A549 (cell line): ENCODE measurements around the gene POGLUT2. TPM values are rescaled to one million over a fixed set of nuclear protein-coding genes. Genes with fewer than 3 reads are reported as not detected.

Experiments used
- ATAC-seq, 2 experiments: fragments of 200-7000 bp in 1 of 2; fragments of >200 bp in 1 of 2; cut with Nextera tagmentation in 1 of 2; cut with Tn5 transposase in 1 of 2; 3 replicates each; pipeline versions ENCODE4 v1.8.0 to v1.9.1; 2018 to 2020; ENCODE audit warnings: mild to moderate bottlenecking in 1 of 2, moderate library complexity in 1 of 2
- CTCF ChIA-PET: fragments of 300-600 bp; sonication (Branson Sonifier 250); formaldehyde crosslinking; extraction: SDS; loops from one replicate; lab custom pipeline; 2021; ENCODE audit warnings: antibody characterized with exemption, inconsistent platforms; lab: Yijun Ruan, JAX
- POLR2A ChIA-PET: fragments of 350-600 bp; formaldehyde crosslinking; extraction: SDS; loops from one replicate; lab custom pipeline; 2021; ENCODE audit warnings: antibody characterized with exemption, inconsistent platforms; lab: Yijun Ruan, JAX
- DNase-seq, 2 experiments: peaks; one replicate each; pipeline versions ENCODE4 v3.0.0 to v3.0.0-alpha.2; 2011 to 2016; ENCODE audit warnings: low read depth in 1 of 2, low spot score in 1 of 2
- FAIRE-seq: peaks from 2 replicates; lab custom pipeline; 2011; peaks lifted over from hg19 to GRCh38; lab: Jason Lieb, UNC
- H3K27ac ChIP-seq, 2 experiments: fragments of >200 bp; sonication (Bioruptor Twin); formaldehyde crosslinking; 3 replicates each; pipeline ENCODE4 v1.5.1; 2016 to 2017
- H3K4me1 ChIP-seq: fragments of >200 bp; sonication (Bioruptor Twin); formaldehyde crosslinking; 3 replicates; pipeline ENCODE4 v1.6.1; 2016
- H3K4me2 ChIP-seq: fragments of >200 bp; sonication (Bioruptor Twin); formaldehyde crosslinking; 3 replicates; pipeline ENCODE4 v1.6.1; 2016
- H3K4me3 ChIP-seq: fragments of >200 bp; sonication (Bioruptor Twin); formaldehyde crosslinking; 3 replicates; pipeline ENCODE4 v1.5.1; 2016
- H3K9me3 ChIP-seq: fragments of >200 bp; sonication (Bioruptor Twin); formaldehyde crosslinking; 3 replicates; pipeline ENCODE4 v1.6.1; 2016
- CBX2 ChIP-seq: fragments of 200-600 bp; sonication (generic); IDR thresholded peaks from 2 replicates; pipeline ENCODE4 v1.6.1; 2016; ENCODE audit warnings: low read depth, mild to moderate bottlenecking, borderline replicate concordance
- E2F6 ChIP-seq: IDR thresholded peaks from 2 replicates; pipeline ENCODE4 v1.6.1; 2012; ENCODE audit warnings: low read depth, borderline replicate concordance
- EHF ChIP-seq: fragments of 250-450 bp; sonication (Bioruptor Pico); IDR thresholded peaks from 2 replicates; pipeline ENCODE4 v1.5.0; 2020; ENCODE audit warnings: mild to moderate bottlenecking
- FOSB ChIP-seq: fragments of 250-450 bp; sonication (Bioruptor Pico); IDR thresholded peaks from 2 replicates; pipeline ENCODE4 v1.5.0; 2020; ENCODE audit warnings: mild to moderate bottlenecking, moderate library complexity
- FOSL2 ChIP-seq, 2 experiments: fragments of 450-650 bp in 1 of 2; fragments of >200 bp in 1 of 2; sonication (Bioruptor Twin) in 1 of 2; formaldehyde crosslinking; IDR thresholded peaks; 2 replicates each; pipeline versions ENCODE4 v1.5.0 to v1.6.1; 2016 to 2020; ENCODE audit warnings: mild to moderate bottlenecking in 1 of 2, moderate library complexity in 1 of 2
- HDAC2 ChIP-seq: fragments of 200-600 bp; sonication (generic); IDR thresholded peaks from 2 replicates; pipeline ENCODE4 v1.6.1; 2016
- HOXA7 ChIP-seq: fragments of 250-450 bp; sonication (Bioruptor Pico); IDR thresholded peaks from 2 replicates; pipeline ENCODE4 v1.5.0; 2020; ENCODE audit warnings: mild to moderate bottlenecking, moderate library complexity
- KDM5A ChIP-seq: fragments of 200-600 bp; sonication (generic); IDR thresholded peaks from 2 replicates; pipeline ENCODE4 v1.6.1; 2016; ENCODE audit warnings: antibody characterized with exemption, mild to moderate bottlenecking
- MAFK ChIP-seq: fragments of 450-650 bp; IDR thresholded peaks from 2 replicates; pipeline ENCODE4 v1.6.1; 2014; ENCODE audit not compliant: partially characterized antibody
- MAZ ChIP-seq: fragments of 150-350 bp; IDR thresholded peaks from 2 replicates; pipeline ENCODE4 v1.6.1; 2014; ENCODE audit warnings: antibody characterized with exemption, low read depth, low read length, borderline replicate concordance
- NFE2L2 ChIP-seq: fragments of 150-350 bp; conservative IDR thresholded peaks from 2 replicates; pipeline ENCODE4 v1.6.1; 2014; ENCODE audit warnings: low read length
- NPAS2 ChIP-seq: fragments of 250-450 bp; sonication (Bioruptor Pico); IDR thresholded peaks from 2 replicates; pipeline ENCODE4 v1.8.0; 2022; ENCODE audit warnings: mild to moderate bottlenecking, moderate library complexity, borderline replicate concordance
- PHF8 ChIP-seq: fragments of 200-600 bp; sonication (generic); IDR thresholded peaks from 2 replicates; pipeline ENCODE4 v1.6.1; 2016; ENCODE audit warnings: low read depth, mild to moderate bottlenecking, antibody characterized with exemption, moderate library complexity, borderline replicate concordance
- POLR2AphosphoS2 ChIP-seq: conservative IDR thresholded peaks from 2 replicates; pipeline ENCODE4 v1.6.1; 2012; ENCODE audit warnings: low read length, improper control_type of control experiment, inconsistent platforms
- RAD21 ChIP-seq, 2 experiments: fragments of >200 bp in 1 of 2; sonication (Bioruptor Twin) in 1 of 2; formaldehyde crosslinking in 1 of 2; IDR thresholded peaks in 1 of 2; conservative IDR thresholded peaks in 1 of 2; 2 replicates in 1 of 2; 3 replicates in 1 of 2; pipeline ENCODE4 v1.6.1; 2012 to 2018; ENCODE audit warnings: inconsistent platforms in 1 of 2
- RARB ChIP-seq: fragments of 250-450 bp; sonication (Bioruptor Pico); IDR thresholded peaks from 2 replicates; pipeline ENCODE4 v1.8.0; 2021; ENCODE audit warnings: mild to moderate bottlenecking, moderate library complexity
- REST ChIP-seq: fragments of 200-600 bp; sonication (generic); IDR thresholded peaks from 2 replicates; pipeline ENCODE4 v1.6.1; 2016; ENCODE audit warnings: antibody characterized with exemption, mild to moderate bottlenecking, moderate library complexity
- RNF2 ChIP-seq: fragments of 200-600 bp; sonication (generic); IDR thresholded peaks from 2 replicates; pipeline ENCODE4 v1.6.1; 2016; ENCODE audit warnings: low read depth, mild to moderate bottlenecking, antibody characterized with exemption, moderate library complexity, borderline replicate concordance
- SREBF2 ChIP-seq: fragments of 450-650 bp; IDR thresholded peaks from 2 replicates; pipeline ENCODE4 v1.6.1; 2014; ENCODE audit warnings: mild to moderate bottlenecking, moderate library complexity
- TP53 ChIP-seq: fragments of 250-450 bp; sonication (Bioruptor Pico); IDR thresholded peaks from 2 replicates; pipeline ENCODE4 v1.5.0; 2021; ENCODE audit warnings: mild to moderate bottlenecking, moderate library complexity
- ZFP36 ChIP-seq: fragments of 450-650 bp; IDR thresholded peaks from 2 replicates; pipeline ENCODE4 v1.6.1; 2014; ENCODE audit warnings: borderline replicate concordance; ENCODE audit not compliant: partially characterized antibody
- ZSCAN20 ChIP-seq: fragments of 250-450 bp; sonication (Bioruptor Pico); IDR thresholded peaks from 2 replicates; pipeline ENCODE4 v1.8.0; 2022; ENCODE audit warnings: mild to moderate bottlenecking, moderate library complexity
- whole genome bisulfite sequencing: methylation state at CpG from one replicate; pipeline ENCODE4 v1.1.6; 2017; ENCODE audit errors: missing lambda C conversion rate; 5-methylcytosine and 5-hydroxymethylcytosine counted together
- polyA plus RNA-seq, 4 experiments: library from polyadenylated mRNA; depleted of rRNA in 3 of 4; stranded (reverse); fragments of >200 nt; fragmentation: RNase III in 1 of 4; extraction: RNeasy Plus Mini Kit Qiagen cat#74134 plus additional on column Dnase treatment in 1 of 4; gene quantifications; 2 replicates in 3 of 4; 3 replicates in 1 of 4; pipeline ENCODE4 v1.2.3, GENCODE V29; 2011 to 2017
- TF ChIP-seq, protein P1 (sequence below): fragments of 250-450 bp; sonication (Bioruptor Pico); IDR thresholded peaks from 2 replicates; pipeline ENCODE4 v1.5.0; 2021; ENCODE audit warnings: mild to moderate bottlenecking, moderate library complexity, borderline replicate concordance
- TF ChIP-seq, protein P2 (sequence below): fragments of >200 bp; sonication (Bioruptor Twin); formaldehyde crosslinking; IDR thresholded peaks from 3 replicates; pipeline ENCODE4 v1.6.1; 2016

Gene POGLUT2
- polyA plus RNA-seq, 2 of the 4 experiments (the other 2 are of a cell fraction) = 5.3 to 9.1 TPM

GRCh38 chr13:102836471-102836870, 37.7 kb upstream of the POGLUT2 start:
- Histone ChIP-seq H3K4me2 (no peak overlapping the region), H3K27ac (no peak overlapping the region), H3K9me3 (no peaks in the 10 kb centered on the region), H3K4me3 (no peak overlapping the region), H3K4me1 (no peaks in the 10 kb centered on the region)
- ATAC-seq (no peak), FAIRE-seq (no peak), DNase-seq (no peak)
- 95% methylated on average over 4 of the region's 4 CpGs for WGBS
- CTCF ChIA-PET = interaction anchor here (1.7 kb wide), 1 partner anchor 245 kb away, joined by 3 read pairs; no protein-coding TSS in a partner anchor
- TF ChIP-seq EHF = no peak
- no peak for TF ChIP-seq TP53 (CRISPR knock-in tag)
- no peak for TF ChIP-seq POLR2AphosphoS2
- TF ChIP-seq, all 56 proteins: peak for 0
- POLR2A ChIA-PET = interaction anchor here (1.2 kb wide), 1 partner anchor 9 kb away, joined by 4 read pairs; the partner anchor contains the start of gene ERCC5

GRCh38 chr13:102830646-102831045, 31.9 kb upstream of the POGLUT2 start:
- WGBS = 36% methylated on average over 4 of the region's 4 CpGs
- Histone ChIP-seq H3K4me2 (no peak overlapping the region), H3K4me3 (no peak overlapping the region), H3K4me1 (0 out of 3 replicates have a peak, but pooled peaks cover 4% of the 10 kb centered on the region), H3K9me3 (no peaks in the 10 kb centered on the region), H3K27ac (no peak overlapping the region)
- DNase-seq (no peak), ATAC-seq (no peak), FAIRE-seq (no peak)
- CTCF ChIA-PET = interaction anchor here (1.4 kb wide), 1 partner anchor 17 kb away, joined by 4 read pairs; no protein-coding TSS in a partner anchor
- POLR2A ChIA-PET = interaction anchor here (1.9 kb wide), 1 partner anchor 15 kb away, joined by 5 read pairs; the partner anchor contains the start of gene ERCC5
- TF ChIP-seq RARB (CRISPR knock-in tag) = no peak
- TF ChIP-seq NPAS2 = no peak
- no peak for TF ChIP-seq FOSL2 (IDR thresholded peaks at IDR 0.05)
- TF ChIP-seq FOSL2 (CRISPR knock-in tag; IDR thresholded peaks at IDR 0.05) = no peak
- TF ChIP-seq E2F6 = no peak
- TF ChIP-seq MAZ = no peak
- no peak for TF ChIP-seq CBX2
- no peak for TF ChIP-seq ZFP36
- no peak for TF ChIP-seq HOXA7 (CRISPR knock-in tag)
- TF ChIP-seq RNF2 = no peak
- no peak for TF ChIP-seq KDM5A

GRCh38 chr13:102825921-102826706, 27.3 kb upstream of the POGLUT2 start:
- no peak for ATAC-seq
- 0 out of 3 replicates have a peak, but pooled peaks cover 4% of the 10 kb centered on the region for H3K4me1 ChIP-seq
- no peak overlapping the region for H3K4me3 ChIP-seq
- FAIRE-seq = no peak
- 69% methylated on average over 8 of the region's 8 CpGs for WGBS
- no peak overlapping the region for H3K27ac ChIP-seq
- no peak for DNase-seq
- H3K9me3 ChIP-seq = no peaks in the 10 kb centered on the region
- CTCF ChIA-PET = interaction anchor here (0.9 kb wide), 1 partner anchor 20 kb away, joined by 3 read pairs; the partner anchor contains the start of gene ERCC5
- POLR2A ChIA-PET = no interaction called here
- H3K4me2 ChIP-seq = no peak overlapping the region
- TF ChIP-seq RAD21 (conservative IDR thresholded peaks at IDR 0.05 in 1 of 2, IDR thresholded peaks at IDR 0.05 in 1 of 2) (no peak), MAFK (no peak), CBX2 (no peak), REST (no peak), PHF8 (no peak), KDM5A (no peak), NFE2L2 (no peak), FOSB (CRISPR knock-in tag) (no peak), SREBF2 (no peak), HDAC2 (no peak), ZSCAN20 (no peak)
- TF ChIP-seq, protein P1, sequence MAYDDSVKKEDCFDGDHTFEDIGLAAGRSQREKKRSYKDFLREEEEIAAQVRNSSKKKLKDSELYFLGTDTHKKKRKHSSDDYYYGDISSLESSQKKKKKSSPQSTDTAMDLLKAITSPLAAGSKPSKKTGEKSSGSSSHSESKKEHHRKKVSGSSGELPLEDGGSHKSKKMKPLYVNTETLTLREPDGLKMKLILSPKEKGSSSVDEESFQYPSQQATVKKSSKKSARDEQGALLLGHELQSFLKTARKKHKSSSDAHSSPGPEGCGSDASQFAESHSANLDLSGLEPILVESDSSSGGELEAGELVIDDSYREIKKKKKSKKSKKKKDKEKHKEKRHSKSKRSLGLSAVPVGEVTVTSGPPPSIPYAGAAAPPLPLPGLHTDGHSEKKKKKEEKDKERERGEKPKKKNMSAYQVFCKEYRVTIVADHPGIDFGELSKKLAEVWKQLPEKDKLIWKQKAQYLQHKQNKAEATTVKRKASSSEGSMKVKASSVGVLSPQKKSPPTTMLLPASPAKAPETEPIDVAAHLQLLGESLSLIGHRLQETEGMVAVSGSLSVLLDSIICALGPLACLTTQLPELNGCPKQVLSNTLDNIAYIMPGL (CRISPR knock-in tag) = no peak
- TF ChIP-seq, protein P2, sequence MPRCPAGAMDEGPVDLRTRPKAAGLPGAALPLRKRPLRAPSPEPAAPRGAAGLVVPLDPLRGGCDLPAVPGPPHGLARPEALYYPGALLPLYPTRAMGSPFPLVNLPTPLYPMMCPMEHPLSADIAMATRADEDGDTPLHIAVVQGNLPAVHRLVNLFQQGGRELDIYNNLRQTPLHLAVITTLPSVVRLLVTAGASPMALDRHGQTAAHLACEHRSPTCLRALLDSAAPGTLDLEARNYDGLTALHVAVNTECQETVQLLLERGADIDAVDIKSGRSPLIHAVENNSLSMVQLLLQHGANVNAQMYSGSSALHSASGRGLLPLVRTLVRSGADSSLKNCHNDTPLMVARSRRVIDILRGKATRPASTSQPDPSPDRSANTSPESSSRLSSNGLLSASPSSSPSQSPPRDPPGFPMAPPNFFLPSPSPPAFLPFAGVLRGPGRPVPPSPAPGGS = no peak
